NK-92 (cell line): Measurements from ENCODE around the gene AKT1.

ENCODE experiments used
- DNase-seq: peaks from one replicate; lab custom pipeline; 2025; ENCODE audit not compliant: unreplicated experiment; lab: John Stamatoyannopoulos, UW

AKT1 gene

GRCh38 chr14:104800015-104800770 is 4.6 kb upstream of the AKT1 start:
- no peak for DNase-seq

GRCh38 chr14:104799244-104800014 is 3.9 kb upstream of the AKT1 start:
- no peak for DNase-seq

GRCh38 chr14:104798300-104799243 is 3.0 kb upstream of the AKT1 start:
- no peak for DNase-seq

- DNase-seq: no peak
Measured at GRCh38 chr14:104797115-104798044, 1.8 kb upstream of the AKT1 start.

- DNase-seq: no peak
Measured at GRCh38 chr14:104796687-104797081, 1.1 kb upstream of the AKT1 start.

GRCh38 chr14:104795781-104796686 is 486 bp upstream of the AKT1 start:
- DNase-seq: no peak

GRCh38 chr14:104794631-104794992 is 936 bp downstream of the AKT1 start:
- no peak for DNase-seq

GRCh38 chr14:104794099-104794498 is 1.4 kb downstream of the AKT1 start:
- DNase-seq: no peak

GRCh38 chr14:104793703-104793959 is 1.9 kb downstream of the AKT1 start:
- no peak for DNase-seq

- DNase-seq: no peak
Measured at GRCh38 chr14:104792945-104793702, 2.4 kb downstream of the AKT1 start.

- DNase-seq: no peak
Measured at GRCh38 chr14:104792101-104792884, 3.3 kb downstream of the AKT1 start.

GRCh38 chr14:104791425-104791824 is 4.1 kb downstream of the AKT1 start:
- DNase-seq: no peak

GRCh38 chr14:104789752-104790743 is 5.5 kb downstream of the AKT1 start:
- DNase-seq: no peak

GRCh38 chr14:104788873-104789663 is 6.5 kb downstream of the AKT1 start:
- no peak for DNase-seq

GRCh38 chr14:104788161-104788818 is 7.3 kb downstream of the AKT1 start:
- DNase-seq: no peak

- no peak for DNase-seq
Measured at GRCh38 chr14:104787736-104788135, 7.8 kb downstream of the AKT1 start.
